ENCODE data around the gene COL4A2. TPM values are rescaled to one million over a fixed set of nuclear protein-coding genes. Genes with fewer than 3 reads are reported as not detected.

COL4A2 gene
- polyA plus RNA-seq, 1 donor (not counting 4 experiments of a cell fraction or from before 2014, with no cell fraction given) = 30.7 TPM

DNA sequence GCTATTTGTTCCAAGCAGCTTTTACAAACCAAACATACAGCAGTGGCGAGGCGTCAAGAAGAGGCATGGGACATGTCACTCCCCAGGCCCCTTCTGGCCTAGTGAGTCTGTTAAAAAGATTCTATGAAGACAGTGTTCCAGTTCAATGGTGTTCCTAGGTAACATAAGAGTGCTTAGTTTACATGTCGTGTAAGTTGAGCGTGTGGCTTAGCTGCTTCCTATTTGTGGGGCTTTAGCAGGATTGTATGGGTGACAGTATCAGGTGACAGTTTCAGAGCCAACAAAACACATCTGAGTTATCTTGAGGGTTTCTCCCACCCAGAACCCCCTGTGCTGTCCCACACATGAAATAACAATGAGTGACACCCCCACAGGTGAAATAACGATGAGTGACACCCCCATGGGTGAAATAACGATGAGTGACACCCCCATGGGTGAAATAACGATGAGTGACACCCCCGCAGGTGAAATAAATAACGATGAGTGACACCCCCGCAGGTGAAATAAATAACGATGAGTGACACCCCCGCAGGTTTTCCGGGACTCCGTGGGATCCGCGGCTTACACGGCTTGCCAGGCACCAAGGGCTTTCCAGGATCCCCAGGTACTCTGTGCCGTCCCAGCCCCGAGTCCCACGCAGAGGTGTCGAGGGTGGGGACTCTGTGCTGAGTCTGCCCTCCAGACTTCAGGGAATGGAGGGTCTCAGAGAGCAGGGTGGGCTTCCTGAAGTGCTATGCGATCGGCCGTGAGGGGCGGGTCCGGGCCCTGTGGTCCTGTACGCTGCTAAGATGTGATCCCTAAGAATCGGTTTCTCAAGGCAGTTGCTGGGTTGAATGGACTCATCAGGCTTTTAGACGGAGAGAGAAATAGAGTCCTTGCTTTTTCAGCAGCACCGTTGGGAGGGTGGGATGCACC, 185.9 kb downstream of the COL4A2 start:
- no peak overlapping the region for H2AFZ ChIP-seq (ENCODE audit: control insufficient read depth, low read length)
- no peaks in the 10 kb centered on the region for H3K79me2 ChIP-seq (ENCODE audit: control insufficient read depth, insufficient read depth, low read length)
- H3K4me1 ChIP-seq (ENCODE audit: control insufficient read depth, extremely low read depth, insufficient read depth, low read length) = no peaks in the 10 kb centered on the region
- TF ChIP-seq, protein P1, sequence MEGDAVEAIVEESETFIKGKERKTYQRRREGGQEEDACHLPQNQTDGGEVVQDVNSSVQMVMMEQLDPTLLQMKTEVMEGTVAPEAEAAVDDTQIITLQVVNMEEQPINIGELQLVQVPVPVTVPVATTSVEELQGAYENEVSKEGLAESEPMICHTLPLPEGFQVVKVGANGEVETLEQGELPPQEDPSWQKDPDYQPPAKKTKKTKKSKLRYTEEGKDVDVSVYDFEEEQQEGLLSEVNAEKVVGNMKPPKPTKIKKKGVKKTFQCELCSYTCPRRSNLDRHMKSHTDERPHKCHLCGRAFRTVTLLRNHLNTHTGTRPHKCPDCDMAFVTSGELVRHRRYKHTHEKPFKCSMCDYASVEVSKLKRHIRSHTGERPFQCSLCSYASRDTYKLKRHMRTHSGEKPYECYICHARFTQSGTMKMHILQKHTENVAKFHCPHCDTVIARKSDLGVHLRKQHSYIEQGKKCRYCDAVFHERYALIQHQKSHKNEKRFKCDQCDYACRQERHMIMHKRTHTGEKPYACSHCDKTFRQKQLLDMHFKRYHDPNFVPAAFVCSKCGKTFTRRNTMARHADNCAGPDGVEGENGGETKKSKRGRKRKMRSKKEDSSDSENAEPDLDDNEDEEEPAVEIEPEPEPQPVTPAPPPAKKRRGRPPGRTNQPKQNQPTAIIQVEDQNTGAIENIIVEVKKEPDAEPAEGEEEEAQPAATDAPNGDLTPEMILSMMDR (optimal IDR thresholded peaks at IDR 0.05 in 1 of 3, IDR thresholded peaks at IDR 0.05 in 1 of 3, conservative IDR thresholded peaks at IDR 0.05 in 1 of 3; ENCODE audit: extremely low read depth in 1 of 3, insufficient read depth in 2 of 3, low read length in 3 of 3) = no peak
- TF ChIP-seq EZH2 (IDR thresholded peaks at IDR 0.05; ENCODE audit: low read length) = no peak
- no peaks in the 10 kb centered on the region for H3K27me3 ChIP-seq (ENCODE audit: control insufficient read depth, extremely low read depth, insufficient read depth, low read length)
- no peaks in the 10 kb centered on the region for H3K9me1 ChIP-seq (ENCODE audit: control insufficient read depth, extremely low read depth, insufficient read depth, low read length)
- no peaks in the 10 kb centered on the region for H4K20me1 ChIP-seq (ENCODE audit: control insufficient read depth, extremely low read depth, insufficient read depth, low read length)
- H3K4me2 ChIP-seq (ENCODE audit: control insufficient read depth, extremely low read depth, insufficient read depth, low read depth, low read length) = no peak overlapping the region
- DNase-seq (ENCODE audit: low read depth, low spot score) (no peak), FAIRE-seq (no peak)
- no peak overlapping the region for H3K9ac ChIP-seq (ENCODE audit: control insufficient read depth, extremely low read depth, insufficient read depth, low read length)
- no peak overlapping the region for H3K4me3 ChIP-seq (ENCODE audit: control insufficient read depth in 2 of 3, extremely low read depth in 1 of 3, insufficient read depth in 2 of 3, low read depth in 1 of 3, low read length in 3 of 3)
- no peaks in the 10 kb centered on the region for H3K9me3 ChIP-seq (ENCODE audit: control insufficient read depth, low read depth, low read length)
- dilution Hi-C loops (cut with MboI; ENCODE audit: extremely low pct_ligation_motif_present, low sequenced_read_pairs) = no loop called here
- H3K27ac ChIP-seq (ENCODE audit: control insufficient read depth, insufficient read depth, low read length) = no peak overlapping the region
- H3K36me3 ChIP-seq (ENCODE audit: control insufficient read depth in 2 of 2, extremely low read depth in 1 of 2, insufficient read depth in 2 of 2, low read length in 2 of 2) = peaks cover 14 to 47% of the 10 kb centered on the region in 2 experiments

DNA sequence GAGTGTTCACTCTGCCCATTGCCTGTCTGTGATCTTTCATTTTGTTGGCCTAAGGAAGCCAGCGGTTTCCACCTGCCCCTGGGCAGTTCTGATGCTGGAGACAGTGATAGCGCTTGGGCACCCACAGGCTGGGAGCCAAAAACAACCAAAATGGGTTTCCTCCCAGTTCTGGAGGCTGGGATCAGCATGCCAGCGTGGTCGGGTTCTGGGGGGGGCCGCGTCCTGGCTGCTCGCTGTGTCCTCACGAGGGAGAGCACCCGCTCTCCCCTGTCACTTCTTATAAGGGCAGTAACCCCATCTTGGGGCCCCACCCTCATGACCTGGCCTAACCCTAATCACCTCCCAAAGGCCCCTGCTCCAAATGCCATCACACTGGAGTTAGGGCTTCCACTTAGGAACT, 186.5 kb downstream of the COL4A2 start:
- FAIRE-seq (no peak), DNase-seq (ENCODE audit: low read depth, low spot score) (no peak)
- Histone ChIP-seq H3K4me3 (ENCODE audit: control insufficient read depth in 2 of 3, extremely low read depth in 1 of 3, insufficient read depth in 2 of 3, low read depth in 1 of 3, low read length in 3 of 3) (no peak overlapping the region), H4K20me1 (ENCODE audit: control insufficient read depth, extremely low read depth, insufficient read depth, low read length) (no peaks in the 10 kb centered on the region), H3K9ac (ENCODE audit: control insufficient read depth, extremely low read depth, insufficient read depth, low read length) (no peak overlapping the region), H3K27ac (ENCODE audit: control insufficient read depth, insufficient read depth, low read length) (no peak overlapping the region), H3K36me3 (ENCODE audit: control insufficient read depth in 2 of 2, extremely low read depth in 1 of 2, insufficient read depth in 2 of 2, low read length in 2 of 2) (peaks cover 15 to 50% of the 10 kb centered on the region in 2 experiments), H3K27me3 (ENCODE audit: control insufficient read depth, extremely low read depth, insufficient read depth, low read length) (no peaks in the 10 kb centered on the region), H3K79me2 (ENCODE audit: control insufficient read depth, insufficient read depth, low read length) (no peaks in the 10 kb centered on the region), H3K4me2 (ENCODE audit: control insufficient read depth, extremely low read depth, insufficient read depth, low read depth, low read length) (no peak overlapping the region), H2AFZ (ENCODE audit: control insufficient read depth, low read length) (no peak overlapping the region), H3K9me1 (ENCODE audit: control insufficient read depth, extremely low read depth, insufficient read depth, low read length) (no peaks in the 10 kb centered on the region), H3K9me3 (ENCODE audit: control insufficient read depth, low read depth, low read length) (no peaks in the 10 kb centered on the region), H3K4me1 (ENCODE audit: control insufficient read depth, extremely low read depth, insufficient read depth, low read length) (no peaks in the 10 kb centered on the region)
- no peak for TF ChIP-seq EZH2 (IDR thresholded peaks at IDR 0.05; ENCODE audit: low read length)
- TF ChIP-seq, protein P1 (optimal IDR thresholded peaks at IDR 0.05 in 1 of 3, IDR thresholded peaks at IDR 0.05 in 1 of 3, conservative IDR thresholded peaks at IDR 0.05 in 1 of 3; ENCODE audit: extremely low read depth in 1 of 3, insufficient read depth in 2 of 3, low read length in 3 of 3) = no peak
- dilution Hi-C loops (cut with MboI; ENCODE audit: extremely low pct_ligation_motif_present, low sequenced_read_pairs) = no loop called here

Measured in keratinocyte (primary cell).